ENCODE measurements around the gene EPHB2. TPM values are rescaled to one million over a fixed set of nuclear protein-coding genes. Genes with fewer than 3 reads are reported as not detected.
"Not testable (repeated sequence)": the region's sequence is repeated elsewhere in the genome, so short reads cannot be mapped to it uniquely, and the experiment has no call there.

The EPHB2 gene
- total RNA-seq, 2 donors from 2014 or later, result 11.4 to 17.4 TPM

GRCh38 chr1:22687191-22687590 is 23.4 kb upstream of the EPHB2 start:
- intact Hi-C loops (cut with DNase I), result no loop called here
- DNase-seq (ENCODE audit: low spot score), result no peak

GRCh38 chr1:22688466-22688865 is 22.2 kb upstream of the EPHB2 start:
- intact Hi-C loops (cut with DNase I), result no loop called here
- DNase-seq (ENCODE audit: low spot score), result no peak

GRCh38 chr1:22689505-22689904 is 21.1 kb upstream of the EPHB2 start:
- intact Hi-C loops (cut with DNase I), result no loop called here
- no peak for DNase-seq (ENCODE audit: low spot score)

- no peak for DNase-seq (ENCODE audit: low spot score)
- intact Hi-C loops (cut with DNase I), result no loop called here
Measured at GRCh38 chr1:22691031-22691753, 19.4 kb upstream of the EPHB2 start.

- intact Hi-C loops (cut with DNase I), result no loop called here
Measured at GRCh38 chr1:22694172-22694571, 16.5 kb upstream of the EPHB2 start.

GRCh38 chr1:22696610-22697009 is 14.0 kb upstream of the EPHB2 start:
- intact Hi-C loops (cut with DNase I), result no loop called here
- no peak for DNase-seq (ENCODE audit: low spot score)

More at GRCh38 chr1:22694172-22694571, 16.5 kb upstream of the EPHB2 start:
- DNase-seq (ENCODE audit: low spot score), result no peak

GRCh38 chr1:22697980-22698379 is 12.7 kb upstream of the EPHB2 start:
- intact Hi-C loops (cut with DNase I), result no loop called here
- no peak for DNase-seq (ENCODE audit: low spot score)

- intact Hi-C loops (cut with DNase I), result loop anchor here in 1 of 2 donors (5.0 to 10.0 kb wide), 2 partner anchors 162 to 235 kb away; no protein-coding TSS in a partner anchor
- no peak for DNase-seq (ENCODE audit: low spot score)
Measured at GRCh38 chr1:22699681-22700520, 10.7 kb upstream of the EPHB2 start.

GRCh38 chr1:22702296-22703085 is 8.1 kb upstream of the EPHB2 start:
- no peak for DNase-seq (ENCODE audit: low spot score)
- intact Hi-C loops (cut with DNase I), result loop anchor here in 1 of 2 donors (5.0 to 10.0 kb wide), 2 partner anchors 160 to 232 kb away; no protein-coding TSS in a partner anchor

GRCh38 chr1:22704440-22705067 is 6.1 kb upstream of the EPHB2 start:
- peak; percentile 93 for DNase-seq (ENCODE audit: low spot score)
- intact Hi-C loops (cut with DNase I), result loop anchor here in 1 of 2 donors (5.0 to 10.0 kb wide), 2 partner anchors 158 to 230 kb away; no protein-coding TSS in a partner anchor

- intact Hi-C loops (cut with DNase I), result loop anchor here in 1 of 2 donors (10.0 kb wide), 1 partner anchor 229 kb away; no protein-coding TSS in a partner anchor
Measured at GRCh38 chr1:22705586-22705985, 5.1 kb upstream of the EPHB2 start.

GRCh38 chr1:22706100-22706499 is 4.5 kb upstream of the EPHB2 start:
- intact Hi-C loops (cut with DNase I), result loop anchor here in 1 of 2 donors (10.0 kb wide), 1 partner anchor 229 kb away; no protein-coding TSS in a partner anchor
- not testable (repeated sequence) for DNase-seq (ENCODE audit: low spot score)

More at GRCh38 chr1:22705586-22705985, 5.1 kb upstream of the EPHB2 start:
- no peak for DNase-seq (ENCODE audit: low spot score)

- no peak for DNase-seq (ENCODE audit: low spot score)
- intact Hi-C loops (cut with DNase I), result loop anchor here in 1 of 2 donors (10.0 kb wide), 1 partner anchor 226 kb away; no protein-coding TSS in a partner anchor
Measured at GRCh38 chr1:22708777-22709176, 1.9 kb upstream of the EPHB2 start.

- no peak for DNase-seq (ENCODE audit: low spot score)
- intact Hi-C loops (cut with DNase I), result loop anchor here in 1 of 2 donors (10.0 kb wide), 1 partner anchor 226 kb away; no protein-coding TSS in a partner anchor
Measured at GRCh38 chr1:22709227-22709626, 1.4 kb upstream of the EPHB2 start.

- DNase-seq (ENCODE audit: low spot score), result peak; percentile 90
- intact Hi-C loops (cut with DNase I), result loop anchor here in 1 of 2 donors (10.0 kb wide), 1 partner anchor 225 kb away; no protein-coding TSS in a partner anchor
Measured at GRCh38 chr1:22709891-22710700, 543 bp upstream of the EPHB2 start.

- no peak for DNase-seq (ENCODE audit: low spot score)
- intact Hi-C loops (cut with DNase I), result no loop called here
Measured at GRCh38 chr1:22711071-22711470, 432 bp downstream of the EPHB2 start.

GRCh38 chr1:22711591-22712501 is 1.2 kb downstream of the EPHB2 start:
- intact Hi-C loops (cut with DNase I), result no loop called here
- DNase-seq (ENCODE audit: low spot score), result no peak

All from posterior vena cava (tissue), 2 donors.